Renal cortical epithelial cell (primary cell): ENCODE data around the gene C16orf54. TPM values are rescaled to one million over a fixed set of nuclear protein-coding genes. Genes with fewer than 3 reads are reported as not detected.
"Not testable (repeated sequence)": the region's sequence is repeated elsewhere in the genome, so short reads cannot be mapped to it uniquely, and the experiment has no call there.

Source experiments
- DNase-seq: peaks from one replicate; pipeline ENCODE4 v3.0.0-alpha.2; 2011; ENCODE audit warnings: low read depth
- total RNA-seq: library from RNA; depleted of rRNA; stranded (reverse); fragments of >200 nt; gene quantifications from 2 replicates; pipeline ENCODE4 v1.2.3, GENCODE V29; 2014

Gene C16orf54, protein sequence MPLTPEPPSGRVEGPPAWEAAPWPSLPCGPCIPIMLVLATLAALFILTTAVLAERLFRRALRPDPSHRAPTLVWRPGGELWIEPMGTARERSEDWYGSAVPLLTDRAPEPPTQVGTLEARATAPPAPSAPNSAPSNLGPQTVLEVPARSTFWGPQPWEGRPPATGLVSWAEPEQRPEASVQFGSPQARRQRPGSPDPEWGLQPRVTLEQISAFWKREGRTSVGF
- not detected in 2 replicates for total RNA-seq

DNA sequence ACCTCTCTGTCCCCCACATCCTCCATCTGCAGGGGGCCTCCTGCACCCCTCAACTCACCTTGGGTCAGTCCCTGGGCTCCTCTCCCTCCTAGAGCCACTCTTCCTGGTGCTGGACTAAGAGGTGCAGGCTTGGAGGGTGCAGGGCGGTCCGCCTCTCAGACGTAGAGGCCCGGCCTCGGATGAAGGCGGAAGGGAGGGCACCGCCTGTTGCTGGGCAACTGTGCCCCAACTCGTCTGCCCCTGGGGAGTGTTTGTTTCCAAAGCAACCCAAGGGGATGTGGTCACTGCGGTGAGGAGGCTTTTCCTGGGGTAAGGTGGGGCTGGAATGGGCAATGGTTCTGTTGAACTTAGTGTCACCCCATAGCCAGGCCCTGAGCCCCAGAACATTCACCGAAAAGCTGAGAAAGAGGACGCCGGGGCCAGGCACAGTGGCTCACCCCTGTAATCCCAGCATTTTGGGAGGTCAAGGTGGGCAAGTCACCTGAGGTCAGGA is at the start of gene C16orf54:
C16orf54 (minus strand) TSS at position 138 of the 493 bp plus-strand sequence. CDS start 1,039 bp downstream, outside the sequence.
- no peak for DNase-seq

DNA sequence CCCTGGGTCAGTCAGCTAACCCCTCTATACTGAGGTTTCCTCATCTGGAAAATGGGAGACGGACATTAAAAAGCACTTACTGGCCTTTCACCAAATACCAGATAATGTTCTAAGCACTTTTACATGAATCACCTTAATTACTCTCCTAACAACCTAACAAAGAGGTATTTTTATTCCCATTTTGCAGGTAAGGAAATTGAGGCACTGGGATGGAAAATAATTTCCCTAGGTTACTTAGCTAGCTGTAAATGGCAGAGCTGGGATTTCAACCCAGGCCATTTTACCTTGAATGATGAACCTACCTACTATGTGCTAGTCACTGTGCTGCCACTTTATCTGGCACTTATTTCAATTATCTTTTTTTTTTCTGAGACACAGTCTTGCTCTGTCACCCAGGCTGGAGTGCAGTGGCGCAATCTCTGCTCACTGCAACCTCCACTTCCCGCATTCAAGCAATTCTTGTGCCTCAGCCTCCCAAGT is 48.5 kb upstream of the C16orf54 start:
- DNase-seq, result no peak

DNA sequence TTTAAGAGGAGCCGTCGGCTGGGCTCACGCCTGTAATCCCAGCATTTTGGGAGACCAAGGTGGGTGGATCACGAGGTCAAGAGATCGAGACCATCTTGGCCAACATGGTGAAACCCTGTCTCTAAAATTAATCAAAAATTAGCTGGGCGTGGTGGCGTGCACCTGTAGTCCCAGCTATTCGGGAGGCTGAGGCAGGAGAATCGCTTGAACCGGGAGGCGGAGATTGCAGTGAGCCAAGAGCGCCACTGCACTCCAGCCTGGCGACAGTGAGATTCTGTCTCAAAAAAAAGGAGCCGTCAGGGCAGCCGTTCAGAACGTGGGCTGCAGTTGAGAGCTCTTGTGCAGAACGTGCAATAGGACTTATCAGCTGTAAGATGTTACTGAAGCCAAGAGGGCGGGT is 47.4 kb upstream of the C16orf54 start:
- not testable (repeated sequence) for DNase-seq

DNA sequence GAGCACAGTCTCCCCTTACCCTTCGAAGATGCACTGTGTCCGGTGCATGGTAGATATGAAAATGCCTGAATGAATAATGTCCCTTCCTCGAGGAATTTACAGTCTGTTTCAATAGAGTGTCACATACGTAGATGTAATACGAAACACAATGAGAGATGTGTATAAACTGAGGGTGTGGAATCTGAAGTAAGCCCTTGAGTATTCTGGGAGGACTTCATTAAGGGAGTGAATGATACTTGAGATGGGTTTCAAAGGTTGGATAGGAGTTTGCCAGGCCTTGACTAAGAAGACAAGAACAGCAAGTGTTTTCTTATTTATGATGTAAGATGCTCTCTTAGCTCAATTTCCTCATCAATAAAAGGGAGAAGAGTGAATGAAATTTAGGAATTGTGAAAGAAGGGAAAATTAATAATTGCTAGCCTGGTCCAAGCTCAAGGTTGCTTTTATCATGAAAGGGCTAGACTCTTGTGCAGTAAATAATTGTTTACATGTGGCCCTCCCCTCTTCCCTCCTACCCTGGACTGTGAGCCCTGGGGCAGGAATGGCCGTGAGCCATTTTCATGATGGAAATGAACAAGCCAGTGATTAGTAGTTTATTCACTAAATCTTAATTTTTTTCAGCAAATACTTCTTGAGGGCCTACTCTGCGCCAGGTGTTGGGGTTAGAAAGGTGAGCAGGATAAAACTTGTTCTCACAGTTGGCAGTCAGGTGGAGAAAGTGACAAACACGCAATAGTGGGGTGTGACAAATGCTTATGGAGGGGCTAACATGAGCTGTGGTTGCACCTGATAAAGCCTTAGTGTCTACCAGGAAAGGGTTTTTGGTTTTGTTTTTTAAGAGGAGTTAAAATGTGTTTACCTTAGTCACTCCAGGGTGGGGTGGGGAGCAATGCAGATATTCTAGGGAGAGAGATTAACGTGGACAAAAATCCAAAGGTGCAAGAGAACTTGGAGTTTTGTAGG is 46.3 kb upstream of the C16orf54 start:
- no peak for DNase-seq

DNA sequence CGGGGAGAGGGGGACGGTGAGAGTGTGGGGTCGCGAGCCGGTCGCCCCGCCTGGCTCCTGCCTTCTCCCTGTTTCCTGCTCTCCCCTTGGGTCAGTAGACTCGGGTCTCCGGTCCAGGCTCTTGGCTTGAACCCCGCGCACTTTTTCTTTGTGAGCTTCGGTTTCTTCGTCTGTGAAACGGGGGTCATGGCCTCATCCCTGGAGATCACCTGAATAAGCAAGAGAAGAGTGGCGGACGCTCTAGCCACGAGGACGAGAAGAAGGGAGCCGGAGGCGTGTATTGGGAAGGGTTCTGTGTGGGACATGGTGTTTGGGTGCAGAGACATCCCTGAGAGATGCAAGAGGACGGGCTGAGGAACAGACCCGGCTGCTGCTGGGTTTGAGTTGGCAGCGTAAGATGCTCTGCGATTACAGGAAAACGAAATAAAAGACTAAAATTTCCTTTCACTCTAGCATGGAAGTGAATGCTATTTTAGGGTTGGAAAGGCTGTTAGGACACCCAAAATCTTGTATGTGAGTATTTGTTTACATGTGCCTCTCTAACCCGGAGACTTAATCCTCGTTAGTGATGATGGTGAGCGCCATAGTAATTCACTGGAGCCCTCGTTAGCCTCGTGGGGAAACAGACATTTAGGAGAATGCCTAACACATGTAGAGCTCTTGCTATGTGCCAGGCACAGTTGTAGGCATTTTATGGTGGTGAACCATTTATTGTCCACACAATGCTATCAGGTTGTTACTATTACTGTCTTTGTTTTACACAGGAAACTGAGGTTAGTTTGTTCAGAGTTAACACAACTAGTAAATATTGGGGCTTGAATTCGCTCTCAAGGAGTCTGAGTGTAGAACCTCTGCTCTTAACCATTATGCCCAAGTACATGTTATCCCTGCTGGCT is 45.4 kb upstream of the C16orf54 start:
- no peak for DNase-seq

DNA sequence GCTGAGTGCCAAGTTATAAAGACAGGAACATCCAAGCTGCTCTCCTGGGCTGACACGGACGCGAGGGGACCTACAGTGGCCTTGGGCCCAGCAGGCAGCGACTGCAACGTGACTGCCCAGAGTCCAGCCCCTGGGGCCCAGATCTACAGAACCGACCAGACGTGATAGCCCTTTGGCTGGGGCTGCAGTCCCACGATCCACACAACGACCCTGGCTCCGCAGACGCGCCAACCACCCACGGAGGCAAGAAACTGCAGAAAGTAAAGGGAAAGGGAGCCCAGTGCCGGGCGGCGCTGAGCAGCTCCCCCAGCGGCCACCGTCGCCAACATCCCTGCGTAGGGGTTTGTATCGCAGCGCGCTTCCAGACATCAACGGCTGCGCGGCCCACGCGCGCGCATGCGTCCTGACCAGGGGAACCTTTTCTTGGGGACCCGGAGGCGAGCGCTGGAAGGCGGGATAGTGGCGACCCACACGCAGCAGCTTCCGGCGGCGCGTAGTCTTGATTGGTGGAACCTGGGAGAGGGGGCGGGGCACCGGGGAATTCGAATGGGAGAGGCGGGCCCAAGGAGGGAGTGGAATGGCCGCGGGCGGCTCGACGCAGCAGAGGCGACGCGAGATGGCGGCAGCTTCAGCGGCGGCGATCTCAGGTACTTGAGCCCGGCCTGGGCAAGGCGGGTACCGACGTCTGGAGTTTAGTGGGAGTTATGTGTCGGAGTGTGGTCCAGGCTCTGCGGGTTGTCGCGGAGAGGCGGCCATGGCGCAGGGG is 44.6 kb upstream of the C16orf54 start, which contains the start of gene KIF22:
KIF22 (plus strand) TSS at position 569 of the 766 bp plus-strand sequence; CDS start at position 578, 9 bp downstream.
- peak; percentile 93 for DNase-seq

DNA sequence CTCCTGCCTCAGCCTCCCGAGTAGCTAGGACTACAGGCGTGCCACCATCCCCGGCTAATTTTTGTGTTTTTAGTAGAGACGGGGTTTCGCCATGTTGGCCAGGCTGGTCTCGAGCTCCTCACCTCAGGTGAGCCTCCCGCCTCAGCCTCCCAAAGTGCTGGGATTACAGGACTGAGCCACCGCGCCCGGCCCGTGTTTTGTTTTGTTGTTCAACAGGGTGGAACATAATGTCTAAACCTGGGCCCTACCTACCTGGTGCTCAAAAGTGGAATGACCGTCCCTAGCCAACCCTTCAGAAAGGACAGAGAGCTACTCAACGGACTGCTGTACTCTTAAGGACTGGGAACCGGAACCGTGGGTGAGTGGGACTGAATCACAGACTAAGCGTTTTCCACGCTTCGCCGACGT is 44.0 kb upstream of the C16orf54 start:
- DNase-seq, result no peak

DNA sequence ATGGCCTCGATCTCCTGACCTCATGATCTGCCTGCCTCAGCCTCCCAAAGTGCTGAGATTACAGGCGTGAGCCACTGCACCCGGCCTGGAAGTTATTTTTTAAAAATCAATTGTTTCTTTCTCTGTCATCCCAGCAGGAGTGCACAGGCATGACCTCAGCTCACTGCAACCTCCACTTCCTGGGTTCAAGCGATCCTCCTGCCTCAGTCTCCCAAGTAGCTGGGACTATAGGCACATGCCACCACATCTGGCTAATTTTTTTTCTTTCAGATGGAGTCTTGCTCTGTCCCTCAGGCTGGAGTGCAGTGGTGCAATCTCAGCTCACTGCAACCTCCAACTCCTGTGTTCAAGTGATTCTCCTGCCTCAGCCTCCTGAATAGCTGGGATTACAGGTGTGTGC is 41.4 kb upstream of the C16orf54 start:
- DNase-seq, result not testable (repeated sequence)

DNA sequence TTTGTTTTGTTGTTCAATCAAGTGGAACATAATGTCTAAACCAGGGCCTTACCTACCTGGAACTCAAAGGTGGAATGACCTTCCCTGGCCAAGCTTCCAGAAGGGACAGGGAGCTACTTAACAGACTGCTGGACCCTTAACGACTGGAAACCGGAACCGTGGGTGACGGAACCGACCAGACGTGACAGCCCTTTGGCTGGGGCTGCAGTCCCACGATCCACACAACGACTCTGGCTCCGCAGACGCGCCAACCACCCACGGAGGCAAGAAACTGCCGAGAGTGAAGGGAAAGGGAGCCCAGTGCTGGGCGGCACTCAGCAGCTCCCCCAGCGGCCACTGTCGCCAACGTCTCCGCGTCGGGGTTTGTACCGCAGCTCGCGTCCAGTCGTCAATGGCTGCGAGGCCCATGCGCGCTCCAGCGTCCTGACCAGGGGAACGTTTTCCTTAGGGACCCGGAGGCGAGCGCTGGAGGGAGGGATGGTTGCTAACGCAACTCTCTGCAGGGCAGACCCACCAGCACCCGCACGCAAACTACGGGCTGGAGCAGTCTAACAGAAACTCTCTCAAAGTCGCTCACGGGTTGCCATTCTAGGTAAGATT is 39.2 kb upstream of the C16orf54 start:
- DNase-seq, result peak; percentile 52

DNA sequence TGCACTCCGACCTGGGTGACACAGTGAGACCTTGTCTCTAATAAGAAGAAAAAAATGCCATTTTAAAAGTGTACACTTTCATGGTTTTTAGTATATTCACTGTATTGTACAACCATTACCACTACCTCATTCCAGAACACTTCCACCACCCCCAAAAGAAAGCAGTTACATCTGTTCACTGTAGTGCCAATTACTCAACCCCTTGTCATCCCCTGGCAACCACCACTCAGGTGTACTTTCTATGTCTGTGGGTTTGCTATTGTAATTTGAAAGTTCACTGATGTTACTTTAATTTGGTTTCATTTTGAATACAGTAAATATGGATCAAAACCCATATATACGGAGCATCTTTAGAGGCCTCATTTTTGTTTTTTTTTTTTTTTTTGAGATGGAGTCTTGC is 38.4 kb upstream of the C16orf54 start:
- DNase-seq, result no peak

DNA sequence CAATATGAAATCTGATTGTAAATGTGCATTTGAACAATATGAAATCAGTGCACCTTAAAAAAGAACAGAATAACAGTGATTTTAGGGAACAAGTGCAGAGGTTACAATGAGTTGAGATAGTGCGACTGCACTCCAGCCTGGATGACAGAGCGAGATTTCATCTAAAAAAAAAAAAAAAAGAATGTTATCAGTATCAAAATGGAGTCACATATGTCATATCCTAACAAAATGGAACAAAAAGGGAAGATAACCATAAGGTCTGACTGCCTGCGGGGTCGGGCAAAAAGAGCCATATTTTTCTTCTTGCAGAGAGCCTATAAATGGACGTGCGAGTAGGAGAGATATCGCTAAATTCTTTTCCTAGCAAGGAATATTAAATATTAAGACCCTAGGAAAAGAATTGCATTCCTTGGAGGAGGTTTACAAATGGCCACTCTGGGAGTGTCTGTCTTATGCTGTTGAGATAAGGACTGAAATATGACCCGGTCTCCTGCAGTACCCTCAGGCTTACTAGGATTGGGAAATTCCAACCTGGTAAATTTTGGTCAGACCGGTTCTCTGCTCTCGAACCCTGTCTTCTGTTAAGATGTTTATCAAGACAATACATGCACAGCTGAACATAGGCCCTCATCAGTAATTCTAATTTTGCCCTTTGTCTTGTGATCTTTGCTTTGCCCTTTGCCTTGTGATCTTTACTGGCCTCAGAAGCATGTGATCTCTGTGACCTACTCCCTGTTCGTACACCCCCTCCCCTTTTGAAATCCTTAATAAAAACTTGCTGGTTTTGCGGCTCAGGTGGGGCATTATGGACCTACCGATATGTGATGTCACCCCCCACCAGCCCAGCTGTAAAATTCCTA is 37.5 kb upstream of the C16orf54 start:
- not testable (repeated sequence) for DNase-seq

DNA sequence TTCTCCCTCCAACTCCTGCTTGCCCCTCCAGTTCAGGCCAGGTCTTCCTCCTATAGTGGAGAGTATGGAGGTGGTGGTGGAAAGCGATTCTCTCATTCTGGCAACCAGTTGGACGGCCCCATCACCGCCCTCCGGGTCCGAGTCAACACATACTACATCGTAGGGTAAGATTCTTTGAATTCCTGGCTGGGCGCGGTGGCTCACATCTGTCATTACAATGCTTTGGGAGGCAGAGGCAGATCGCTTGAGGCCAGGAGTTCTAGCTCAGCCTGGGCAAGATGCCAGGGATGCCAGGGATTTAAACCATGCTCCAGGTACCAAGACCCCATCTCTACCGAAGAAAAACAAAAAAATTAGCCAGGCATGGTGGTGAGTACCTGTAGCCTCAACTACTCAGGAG is 33.7 kb upstream of the C16orf54 start:
- no peak for DNase-seq

DNA sequence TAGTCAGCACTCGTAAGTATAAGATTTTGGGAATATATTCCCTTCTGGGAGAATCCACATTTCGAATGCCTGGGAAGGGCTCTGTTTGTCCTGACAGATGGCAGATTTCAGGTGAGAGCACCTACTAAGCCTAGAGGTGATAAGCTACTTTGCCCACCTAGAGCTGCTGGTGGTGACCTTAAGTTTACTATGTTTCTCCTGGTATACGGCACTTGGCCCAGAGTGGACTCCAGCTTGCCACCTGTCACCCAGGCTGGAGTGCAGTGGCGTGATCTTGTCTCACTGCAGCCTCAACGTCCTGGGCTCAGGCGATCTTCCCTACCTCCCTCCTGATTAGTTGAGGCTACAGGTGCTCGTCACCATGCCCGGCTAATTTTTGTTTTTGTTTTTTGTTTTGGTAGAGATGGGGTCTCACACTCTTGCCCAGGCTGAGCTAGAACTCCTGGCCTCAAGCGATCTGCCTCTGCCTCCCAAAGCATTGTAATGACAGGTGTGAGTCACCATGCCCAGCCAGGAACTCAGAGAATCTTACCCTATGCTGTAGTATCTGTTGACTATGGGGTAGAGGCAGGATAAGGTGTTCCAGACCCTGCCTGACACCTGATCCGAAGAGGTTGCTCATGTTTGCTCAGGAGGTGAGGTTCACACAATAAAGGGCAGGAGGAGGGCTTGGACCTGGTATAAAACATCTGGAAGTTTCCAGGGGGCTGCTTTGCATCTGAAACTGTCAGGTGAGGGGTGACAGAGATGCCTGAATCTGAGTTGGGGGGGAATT is 32.0 kb upstream of the C16orf54 start, which contains the start of gene ZG16:
ZG16 (plus strand) TSS at position 681 of the 775 bp plus-strand sequence. CDS start 1,011 bp downstream, outside the sequence.
- no peak for DNase-seq

DNA sequence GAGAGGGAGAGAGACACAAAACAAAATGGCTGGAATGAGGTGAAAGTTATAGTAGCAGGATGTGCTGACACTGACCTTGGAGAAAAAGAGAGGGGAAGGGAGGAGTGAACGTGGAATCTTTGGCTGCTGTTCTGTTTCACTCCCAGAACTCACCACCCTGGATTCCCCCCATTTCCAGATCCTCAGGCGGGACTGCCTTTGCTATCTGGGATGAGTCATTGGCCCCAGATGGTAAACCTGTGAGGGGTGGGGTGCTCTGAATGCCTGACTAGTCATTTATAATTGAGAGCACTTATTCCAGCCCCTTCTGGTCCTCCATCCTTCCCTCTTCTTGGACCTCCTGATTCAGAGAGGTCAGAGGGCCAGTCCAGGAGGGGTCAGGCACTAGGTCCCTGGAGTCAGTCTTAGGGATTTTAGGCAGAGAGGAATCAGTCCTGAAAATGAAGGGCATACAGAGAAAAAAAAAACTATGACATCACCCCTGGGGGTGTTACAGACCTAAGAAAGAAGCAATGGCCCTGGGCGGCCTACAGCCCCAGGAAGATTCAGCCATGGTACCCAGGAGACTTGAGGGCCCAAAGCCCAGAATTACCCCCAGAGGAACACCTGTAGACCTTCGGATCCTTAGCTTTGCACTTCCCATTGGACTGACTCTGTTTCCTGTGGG is 30.1 kb upstream of the C16orf54 start:
- DNase-seq, result peak; percentile 26

DNA sequence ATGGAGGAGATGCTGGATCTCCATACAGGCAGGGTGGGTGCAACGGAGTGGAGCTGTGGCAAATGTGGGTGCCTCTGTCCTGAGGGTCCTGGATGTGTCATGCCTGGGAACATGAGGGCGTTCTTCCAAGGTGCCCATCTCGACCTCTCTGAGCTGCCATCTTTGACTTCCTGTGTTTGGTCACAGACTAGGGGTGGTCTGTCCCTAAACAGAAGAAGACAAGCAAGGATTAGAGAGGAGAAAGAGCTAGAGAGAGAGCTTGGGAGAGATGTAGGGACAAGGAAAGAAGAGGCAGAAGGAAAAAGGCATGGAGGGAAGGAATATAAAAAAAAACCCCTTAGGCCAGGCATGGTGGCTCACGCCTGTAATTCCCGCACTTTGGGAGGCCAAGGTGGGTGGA is 28.9 kb upstream of the C16orf54 start:
- no peak for DNase-seq

DNA sequence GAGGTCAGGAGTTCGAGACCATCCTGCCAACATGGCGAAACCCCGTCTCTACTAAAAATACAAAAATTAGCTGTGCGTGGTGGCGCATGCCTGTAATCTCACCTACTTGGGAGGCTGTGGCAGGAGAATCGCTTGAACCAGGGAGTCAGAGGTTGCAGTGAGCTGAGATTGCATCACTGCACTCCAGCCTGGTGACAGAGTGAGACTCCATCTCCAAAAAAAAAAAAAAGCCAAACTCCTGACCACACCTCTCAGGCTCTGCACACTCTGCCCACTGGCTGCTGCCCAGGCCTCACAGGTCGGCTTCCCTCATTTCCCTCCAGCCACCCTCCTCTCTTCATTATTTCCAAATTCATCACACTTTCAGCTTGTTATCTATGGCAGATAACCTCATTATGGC is 26.5 kb upstream of the C16orf54 start:
- not testable (repeated sequence) for DNase-seq

DNA sequence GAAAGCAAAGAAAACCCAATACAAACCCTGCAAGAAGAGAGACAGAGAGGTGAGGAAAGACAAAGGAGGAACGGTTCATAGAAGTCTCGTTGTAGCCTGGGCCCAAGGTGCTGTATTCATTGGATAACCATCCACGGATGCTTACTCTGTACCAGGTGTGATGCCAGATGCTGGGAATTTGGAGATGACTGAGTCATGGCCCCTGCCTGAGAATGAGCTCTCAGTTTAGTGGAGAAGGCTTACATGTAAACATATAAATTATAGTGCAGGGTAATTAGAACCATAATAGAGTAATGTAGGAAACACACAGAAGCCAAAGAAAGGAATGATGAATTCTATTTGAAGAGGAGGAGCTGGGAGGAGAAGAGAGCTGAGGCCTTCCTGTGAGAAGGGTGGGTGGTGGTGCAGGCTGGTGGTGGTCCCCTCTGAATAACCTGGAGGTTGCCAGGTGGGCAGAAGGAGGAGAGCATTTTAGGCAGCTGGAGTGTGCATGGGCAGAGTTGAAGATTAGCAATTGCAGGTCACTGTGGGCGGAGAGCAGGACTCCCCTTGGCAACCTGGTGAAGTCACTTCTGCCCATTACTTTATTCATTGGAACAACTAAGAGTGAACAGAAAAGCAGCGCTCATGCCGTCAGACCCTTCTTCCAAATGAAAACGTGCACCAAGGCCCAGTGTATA is 24.6 kb upstream of the C16orf54 start:
- no peak for DNase-seq
